Activated CD4-positive, alpha-beta T cell treated with anti-CD3 and anti-CD28 coated beads, Interleukin-2, Interleukin-6, amounts not matched to agents 100 ng/mL and 50 ng/mL, durations not matched to agents 16 hours and 8 hours (primary cell): ENCODE measurements around the gene MSL1.
"Not testable (repeated sequence)": the region's sequence is repeated elsewhere in the genome, so short reads cannot be mapped to it uniquely, and the experiment has no call there.

Experiments used
- DNase-seq: peaks from one replicate; pipeline ENCODE4 v3.0.0-alpha.2; 2020

MSL1 gene

GRCh38 chr17:40139566-40140058, 17.8 kb downstream of the MSL1 start:
- DNase-seq = no peak

GRCh38 chr17:40143166-40143565, 21.4 kb downstream of the MSL1 start:
- DNase-seq = not testable (repeated sequence)

- DNase-seq = no peak
Measured at GRCh38 chr17:40145476-40145875, 23.7 kb downstream of the MSL1 start.

DNA sequence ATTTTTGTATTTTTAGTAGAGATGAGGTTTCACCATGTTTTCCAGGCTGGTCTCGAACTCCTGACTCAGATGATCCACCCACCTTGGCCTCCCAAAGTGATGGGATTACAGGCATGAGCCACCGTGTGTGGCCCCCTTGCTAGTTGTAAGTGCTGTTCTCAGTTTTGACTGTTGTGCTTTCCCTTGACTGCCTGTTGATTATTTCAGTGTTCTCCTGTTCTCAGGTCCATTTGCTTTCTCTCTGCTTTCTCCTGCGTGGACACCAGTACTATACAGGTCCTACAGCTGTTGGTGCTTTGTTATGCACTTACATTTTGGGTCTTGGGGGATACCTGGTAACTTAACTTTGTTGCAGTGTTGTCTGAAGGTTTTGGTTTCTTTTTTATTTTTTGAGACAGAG, 26.8 kb downstream of the MSL1 start:
- DNase-seq = no peak

- DNase-seq = no peak
Measured at GRCh38 chr17:40150276-40150675, 28.5 kb downstream of the MSL1 start.

GRCh38 chr17:40151414-40151963, 29.7 kb downstream of the MSL1 start:
- no peak for DNase-seq

- peak; percentile 37 for DNase-seq
Measured at GRCh38 chr17:40153603-40154236, 31.9 kb downstream of the MSL1 start.

- DNase-seq = no peak
Measured at GRCh38 chr17:40157973-40158372, 36.2 kb downstream of the MSL1 start.

- DNase-seq = no peak
Measured at GRCh38 chr17:40158438-40159013, 36.8 kb downstream of the MSL1 start.

DNA sequence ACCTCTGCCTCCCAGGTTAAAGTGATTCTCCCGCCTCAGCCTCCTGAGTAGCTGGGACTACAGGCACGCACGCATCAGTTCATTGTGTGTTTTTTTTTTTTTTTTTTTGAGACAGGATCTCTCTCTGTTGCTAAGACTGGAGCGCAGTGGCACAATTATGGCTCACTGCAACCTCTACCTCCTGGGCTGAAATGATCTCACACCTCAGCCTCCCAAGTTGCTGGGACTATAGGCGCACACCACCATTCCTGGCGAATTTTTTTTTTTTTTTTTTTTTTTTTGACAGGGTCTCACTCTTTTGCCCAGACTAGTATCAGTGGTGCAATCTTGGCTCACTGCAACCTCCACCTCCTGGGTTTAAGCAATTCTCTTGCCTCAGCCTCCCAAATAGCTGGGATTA, 37.7 kb downstream of the MSL1 start:
- DNase-seq = no peak

DNA sequence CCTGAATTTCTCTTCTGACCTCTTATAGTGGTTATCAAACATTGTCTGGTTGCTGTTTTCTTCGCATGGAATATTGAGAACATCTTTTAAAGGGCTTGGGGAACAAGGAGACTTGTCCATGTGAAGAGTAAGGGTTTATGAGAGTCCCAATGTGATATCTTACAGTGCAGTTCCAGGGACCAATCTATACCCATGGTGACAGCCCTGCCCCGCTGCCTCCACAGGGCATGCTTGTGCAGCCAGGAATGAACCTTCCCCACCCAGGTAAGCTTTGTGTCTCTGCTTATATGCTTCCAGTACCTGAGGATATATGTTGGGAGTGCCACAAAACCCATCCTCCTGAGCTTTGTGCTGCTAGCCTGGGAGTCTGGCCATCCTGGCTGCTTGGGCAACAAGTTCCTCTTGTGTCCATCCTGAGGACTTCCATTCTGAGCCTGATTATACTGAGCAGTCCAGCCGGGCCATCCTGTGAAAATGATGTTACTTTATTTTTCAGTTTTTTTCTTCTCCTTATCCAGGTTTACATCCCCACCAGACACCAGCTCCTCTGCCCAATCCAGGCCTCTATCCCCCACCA, 46.0 kb downstream of the MSL1 start:
- DNase-seq = no peak

DNA sequence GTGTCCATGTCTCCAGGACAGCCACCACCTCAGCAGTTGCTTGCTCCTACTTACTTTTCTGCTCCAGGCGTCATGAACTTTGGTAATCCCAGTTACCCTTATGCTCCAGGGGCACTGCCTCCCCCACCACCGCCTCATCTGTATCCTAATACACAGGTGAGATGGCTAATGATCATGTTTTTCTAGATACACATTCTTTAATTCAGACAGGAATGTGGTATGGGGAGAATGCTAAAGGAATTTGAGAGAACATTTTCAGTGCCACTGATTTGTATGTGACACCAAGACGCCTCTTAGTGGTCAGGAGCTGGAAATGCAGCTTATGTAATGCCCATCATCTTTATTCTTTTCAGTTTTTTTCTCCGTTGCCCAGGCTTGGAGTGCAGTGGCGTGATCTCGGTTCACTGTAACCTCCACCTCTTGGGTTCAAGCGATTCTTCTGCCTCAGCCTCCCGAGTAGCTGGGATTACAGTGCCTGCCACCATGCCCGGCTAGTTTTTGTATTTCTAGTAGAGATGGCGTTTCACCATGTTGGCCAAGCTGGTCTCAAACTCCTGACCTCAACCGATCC, 46.6 kb downstream of the MSL1 start:
- peak; percentile 53 for DNase-seq

DNA sequence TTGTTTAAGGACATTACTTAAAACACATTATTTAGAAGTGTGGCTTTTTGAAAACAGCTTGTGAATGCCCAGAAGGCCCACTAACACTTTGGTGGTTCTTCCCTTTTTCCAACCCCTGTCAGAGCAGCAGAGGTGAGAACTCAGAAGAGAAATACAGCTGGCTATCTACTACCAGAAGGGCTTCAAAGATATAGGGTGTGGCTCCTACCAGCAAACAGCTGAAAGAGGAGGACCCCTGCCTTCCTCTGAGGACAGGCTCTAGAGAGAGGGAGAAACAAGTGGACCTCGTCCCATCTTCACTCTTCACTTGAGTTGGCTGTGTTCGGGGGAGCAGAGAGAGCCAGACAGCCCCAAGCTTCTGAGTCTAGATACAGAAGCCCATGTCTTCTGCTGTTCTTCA, 48.6 kb downstream of the MSL1 start:
- DNase-seq = no peak

DNA sequence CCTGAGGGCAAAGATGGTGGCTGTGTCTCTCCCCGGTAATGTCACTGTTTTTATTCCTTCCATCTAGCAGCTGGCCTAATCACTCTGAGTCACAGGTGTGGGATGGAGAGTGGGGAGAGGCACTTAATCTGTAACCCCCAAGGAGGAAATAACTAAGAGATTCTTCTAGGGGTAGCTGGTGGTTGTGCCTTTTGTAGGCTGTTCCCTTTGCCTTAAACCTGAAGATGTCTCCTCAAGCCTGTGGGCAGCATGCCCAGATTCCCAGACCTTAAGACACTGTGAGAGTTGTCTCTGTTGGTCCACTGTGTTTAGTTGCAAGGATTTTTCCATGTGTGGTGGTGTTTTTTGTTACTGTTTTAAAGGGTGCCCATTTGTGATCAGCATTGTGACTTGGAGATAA, 50.0 kb downstream of the MSL1 start:
- no peak for DNase-seq

DNA sequence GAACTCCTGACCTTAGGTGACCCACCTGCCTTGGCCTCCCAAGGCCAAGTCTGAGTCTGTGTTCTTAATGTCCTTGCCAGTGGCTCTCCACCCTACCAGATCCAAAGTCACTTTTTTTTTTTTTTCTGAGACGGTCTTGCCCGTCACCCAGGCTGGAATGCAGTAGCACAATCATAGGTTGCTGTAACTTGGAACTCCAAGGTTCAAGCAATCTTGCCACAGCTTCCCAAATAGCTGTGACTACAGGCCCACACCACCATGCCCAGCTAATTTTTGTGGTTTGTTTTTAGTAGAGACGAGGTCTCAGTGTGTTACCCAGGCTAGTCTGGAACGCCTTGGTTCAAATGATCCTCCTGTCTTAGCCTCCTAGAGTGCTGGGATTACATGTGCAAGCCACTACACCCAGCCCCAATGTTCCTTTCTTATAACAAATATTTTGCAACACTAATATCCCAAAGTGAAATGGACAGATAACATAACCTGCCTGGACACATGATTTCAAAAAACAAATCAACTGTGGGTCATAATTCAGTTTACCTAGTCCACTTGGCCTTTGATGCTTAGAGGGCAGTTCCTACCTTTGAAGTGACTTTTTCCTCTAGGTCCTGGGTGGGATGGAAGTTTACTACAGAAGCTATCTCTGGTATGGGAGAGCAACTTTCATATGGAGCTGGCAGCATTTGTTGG, 51.5 kb downstream of the MSL1 start:
- DNase-seq = no peak

- no peak for DNase-seq
Measured at GRCh38 chr17:40173778-40174135, 52.0 kb downstream of the MSL1 start.

GRCh38 chr17:40174514-40174913, 52.7 kb downstream of the MSL1 start:
- DNase-seq = no peak

- no peak for DNase-seq
Measured at GRCh38 chr17:40175928-40176753, 54.4 kb downstream of the MSL1 start.

DNA sequence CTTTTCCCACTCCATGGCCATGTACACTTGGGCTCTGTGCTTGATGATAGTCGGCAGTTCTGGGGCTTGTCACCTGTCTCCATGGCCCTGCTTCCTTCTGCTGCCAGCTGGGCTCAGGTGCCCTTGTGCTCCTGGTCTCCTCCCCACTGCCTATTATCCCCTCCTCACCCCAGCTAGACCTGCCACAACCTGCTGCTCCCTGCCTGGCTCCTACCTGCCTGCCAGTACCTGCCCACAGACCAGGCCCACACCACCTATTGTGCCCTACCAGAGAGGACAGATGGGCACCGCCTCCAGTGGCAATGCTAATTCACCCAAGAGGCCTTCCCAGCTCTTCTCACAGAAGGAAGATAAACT, 55.0 kb downstream of the MSL1 start:
- no peak for DNase-seq

GRCh38 chr17:40177275-40177874, 55.6 kb downstream of the MSL1 start, which contains the start of gene RAPGEFL1:
TSS of gene RAPGEFL1 (plus strand) at chr17:40177470. CDS start at chr17:40177862, 392 bp downstream.
- peak; percentile 85 for DNase-seq

DNA sequence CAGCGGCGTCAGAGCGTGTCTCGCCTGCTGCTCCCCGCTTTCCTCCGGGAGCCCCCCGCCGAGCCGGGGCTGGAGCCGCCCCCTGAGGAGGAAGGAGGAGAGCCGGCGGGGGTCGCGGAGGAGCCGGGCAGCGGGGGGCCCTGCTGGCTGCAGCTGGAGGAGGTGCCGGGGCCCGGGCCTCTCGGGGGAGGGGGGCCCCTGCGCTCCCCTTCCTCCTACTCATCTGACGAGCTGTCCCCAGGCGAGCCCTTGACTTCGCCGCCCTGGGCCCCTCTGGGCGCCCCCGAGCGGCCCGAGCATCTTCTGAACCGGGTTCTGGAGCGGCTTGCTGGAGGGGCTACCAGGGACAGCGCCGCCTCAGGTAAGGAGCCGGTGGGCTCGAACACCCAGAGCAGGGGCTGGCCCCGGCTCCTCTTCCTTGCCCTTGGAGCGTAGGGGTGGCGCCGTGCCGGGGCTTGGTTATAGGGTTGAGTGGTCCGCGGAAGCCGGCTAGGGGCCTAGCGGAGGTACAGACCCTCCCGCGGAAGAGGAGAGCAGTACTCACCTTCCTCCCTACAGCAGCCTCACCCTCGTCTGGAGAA, 56.3 kb downstream of the MSL1 start:
- DNase-seq = no peak

- no peak for DNase-seq
Measured at GRCh38 chr17:40178660-40179059, 56.9 kb downstream of the MSL1 start.
